ENCODE measurements around the gene DPPA5.

DNA sequence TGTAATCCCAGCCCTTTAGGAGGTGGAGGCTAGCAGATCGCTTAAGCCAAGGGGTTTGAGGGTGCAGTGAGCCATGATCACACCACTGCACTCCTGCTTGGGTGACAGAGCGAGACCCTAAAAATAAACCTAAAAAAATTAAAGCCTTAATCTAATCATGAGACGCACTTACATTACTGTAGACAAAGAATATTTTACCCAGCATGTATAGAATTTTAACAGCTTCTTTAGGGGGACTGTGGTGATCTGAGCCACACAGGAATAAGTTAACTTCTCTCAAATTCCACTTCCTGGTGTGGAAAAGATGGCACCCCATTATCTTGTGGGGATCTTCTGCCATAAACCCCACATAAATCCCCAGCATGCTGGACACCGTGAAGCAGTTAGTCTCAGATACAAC lies 17.9 kb upstream of the DPPA5 start:
- TF ChIP-seq POLR2A (IDR thresholded peaks at IDR 0.05; ENCODE audit: low read length) (no peak), GATA1 (IDR thresholded peaks at IDR 0.05; ENCODE audit: low read depth, low read length) (no peak)
